Measurements from ENCODE around the gene ATG9A.

ATG9A gene

GRCh38 chr2:219252084-219252483 is 22.6 kb upstream of the ATG9A start:
- Histone ChIP-seq H3K4me1 (ENCODE audit: low read length) (peaks cover 50% of the 10 kb centered on the region), H2AFZ (ENCODE audit: low read length) (no peak overlapping the region), H3K4me3 (ENCODE audit: low read length) (peak overlapping the region; percentile 78), H3K9ac (ENCODE audit: low read length) (peak overlapping the region; percentile 88), H3K79me2 (ENCODE audit: low read length) (peaks cover 52% of the 10 kb centered on the region), H3K36me3 (replicated peaks; ENCODE audit: insufficient read depth, low read length) (0 out of 2 replicates have a peak, but pooled peaks cover 6% of the 10 kb centered on the region), H3F3A (ENCODE audit: insufficient read depth, low read length) (peaks cover 46% of the 10 kb centered on the region), H3K27me3 (replicated peaks; ENCODE audit: insufficient read depth, low read length) (no peaks in the 10 kb centered on the region), H3K9me2 (replicated peaks; ENCODE audit: insufficient read depth, low read length) (no peaks in the 10 kb centered on the region), H3K27ac (ENCODE audit: low read length) (peak overlapping the region; percentile 73; the same call in 1 of the 2 replicates), H3K9me3 (replicated peaks; ENCODE audit: insufficient read depth, low read length) (no peaks in the 10 kb centered on the region), H4K20me1 (ENCODE audit: insufficient read depth, low read length) (no peaks in the 10 kb centered on the region), H3K4me2 (ENCODE audit: low read depth, low read length) (peak overlapping the region; percentile 99)
- TF ChIP-seq CTCF (IDR thresholded peaks at IDR 0.05; ENCODE audit: low read length) (no peak), EZH2 (optimal IDR thresholded peaks at IDR 0.05; ENCODE audit: low read depth, low read length) (no peak), EZH2phosphoT487 (IDR thresholded peaks at IDR 0.05; ENCODE audit: low read length) (no peak)
- DNase-seq: no peak

- H3K9ac ChIP-seq (ENCODE audit: low read length): no peak overlapping the region
- no peak for TF ChIP-seq EZH2 (optimal IDR thresholded peaks at IDR 0.05; ENCODE audit: low read depth, low read length)
- no peak for TF ChIP-seq CTCF (IDR thresholded peaks at IDR 0.05; ENCODE audit: low read length)
- TF ChIP-seq EZH2phosphoT487 (IDR thresholded peaks at IDR 0.05; ENCODE audit: low read length): no peak
- 0 out of 2 replicates have a peak, but pooled peaks cover 6% of the 10 kb centered on the region for H3K36me3 ChIP-seq (replicated peaks; ENCODE audit: insufficient read depth, low read length)
- H3K27me3 ChIP-seq (replicated peaks; ENCODE audit: insufficient read depth, low read length): no peaks in the 10 kb centered on the region
- no peak overlapping the region for H3K27ac ChIP-seq (ENCODE audit: low read length)
- peaks cover 54% of the 10 kb centered on the region for H3K79me2 ChIP-seq (ENCODE audit: low read length)
- H3K9me3 ChIP-seq (replicated peaks; ENCODE audit: insufficient read depth, low read length): no peaks in the 10 kb centered on the region
- no peak overlapping the region for H2AFZ ChIP-seq (ENCODE audit: low read length)
- peaks cover 51% of the 10 kb centered on the region for H3K4me1 ChIP-seq (ENCODE audit: low read length)
- peak overlapping the region; percentile 99 for H3K4me2 ChIP-seq (ENCODE audit: low read depth, low read length)
- no peaks in the 10 kb centered on the region for H3K9me2 ChIP-seq (replicated peaks; ENCODE audit: insufficient read depth, low read length)
- DNase-seq: no peak
- peaks cover 46% of the 10 kb centered on the region for H3F3A ChIP-seq (ENCODE audit: insufficient read depth, low read length)
- H4K20me1 ChIP-seq (ENCODE audit: insufficient read depth, low read length): no peaks in the 10 kb centered on the region
- no peak overlapping the region; the same call in 1 of the 2 replicates for H3K4me3 ChIP-seq (ENCODE audit: low read length)
These were observed 22.2 kb upstream of the ATG9A start for GRCh38 chr2:219251656-219252055.

- Histone ChIP-seq H3K9me3 (replicated peaks; ENCODE audit: insufficient read depth, low read length) (no peaks in the 10 kb centered on the region), H3K9ac (ENCODE audit: low read length) (peak overlapping the region; percentile 56; the same call in 1 of the 2 replicates), H3K27ac (ENCODE audit: low read length) (peak overlapping the region; percentile 89; the same call in 1 of the 2 replicates), H4K20me1 (ENCODE audit: insufficient read depth, low read length) (no peaks in the 10 kb centered on the region), H3K36me3 (replicated peaks; ENCODE audit: insufficient read depth, low read length) (0 out of 2 replicates have a peak, but pooled peaks cover 6% of the 10 kb centered on the region), H3K79me2 (ENCODE audit: low read length) (peaks cover 68% of the 10 kb centered on the region), H3K4me2 (ENCODE audit: low read depth, low read length) (peak overlapping the region; percentile 69), H3K9me2 (replicated peaks; ENCODE audit: insufficient read depth, low read length) (no peaks in the 10 kb centered on the region), H3K27me3 (replicated peaks; ENCODE audit: insufficient read depth, low read length) (no peaks in the 10 kb centered on the region), H3K4me3 (ENCODE audit: low read length) (no peak overlapping the region; the same call in 1 of the 2 replicates), H3F3A (ENCODE audit: insufficient read depth, low read length) (peaks cover 46% of the 10 kb centered on the region), H3K4me1 (ENCODE audit: low read length) (peaks cover 56% of the 10 kb centered on the region), H2AFZ (ENCODE audit: low read length) (no peak overlapping the region)
- no peak for DNase-seq
- TF ChIP-seq EZH2phosphoT487 (IDR thresholded peaks at IDR 0.05; ENCODE audit: low read length) (no peak), EZH2 (optimal IDR thresholded peaks at IDR 0.05; ENCODE audit: low read depth, low read length) (no peak), CTCF (IDR thresholded peaks at IDR 0.05; ENCODE audit: low read length) (no peak)
These were observed 20.8 kb upstream of the ATG9A start for GRCh38 chr2:219250049-219250781.

Data from MM.1S (cell line).